ENCODE measurements around the gene MRPS18C.

GRCh38 chr4:83440899-83441298 is 15.0 kb upstream of the MRPS18C start:
- TF ChIP-seq POLR2A (IDR thresholded peaks at IDR 0.05) (no peak), CTCF (IDR thresholded peaks at IDR 0.05) (no peak)
